Measurements from ENCODE around the gene MDM4.

DNA sequence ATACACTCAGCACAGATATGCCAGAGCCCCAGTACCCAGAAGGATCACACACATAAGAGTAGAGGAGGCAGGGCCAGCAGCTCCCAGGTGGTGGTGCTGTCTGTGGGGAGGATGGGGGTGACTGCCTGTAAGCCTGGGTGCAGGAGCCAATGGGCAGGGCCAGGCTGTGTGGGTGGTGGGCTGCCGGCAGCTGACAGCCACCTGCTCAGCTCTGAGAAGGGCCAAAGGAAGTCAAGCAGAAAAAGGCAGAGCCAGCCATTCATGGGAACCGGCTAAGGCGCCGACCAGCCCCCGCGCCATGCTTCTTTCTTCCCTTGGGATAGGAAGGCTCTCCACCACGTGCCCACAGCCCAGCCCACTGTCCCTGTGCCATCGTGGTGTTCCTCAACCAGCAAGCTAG lies 35.7 kb upstream of the MDM4 start:
- TF ChIP-seq, protein P1, sequence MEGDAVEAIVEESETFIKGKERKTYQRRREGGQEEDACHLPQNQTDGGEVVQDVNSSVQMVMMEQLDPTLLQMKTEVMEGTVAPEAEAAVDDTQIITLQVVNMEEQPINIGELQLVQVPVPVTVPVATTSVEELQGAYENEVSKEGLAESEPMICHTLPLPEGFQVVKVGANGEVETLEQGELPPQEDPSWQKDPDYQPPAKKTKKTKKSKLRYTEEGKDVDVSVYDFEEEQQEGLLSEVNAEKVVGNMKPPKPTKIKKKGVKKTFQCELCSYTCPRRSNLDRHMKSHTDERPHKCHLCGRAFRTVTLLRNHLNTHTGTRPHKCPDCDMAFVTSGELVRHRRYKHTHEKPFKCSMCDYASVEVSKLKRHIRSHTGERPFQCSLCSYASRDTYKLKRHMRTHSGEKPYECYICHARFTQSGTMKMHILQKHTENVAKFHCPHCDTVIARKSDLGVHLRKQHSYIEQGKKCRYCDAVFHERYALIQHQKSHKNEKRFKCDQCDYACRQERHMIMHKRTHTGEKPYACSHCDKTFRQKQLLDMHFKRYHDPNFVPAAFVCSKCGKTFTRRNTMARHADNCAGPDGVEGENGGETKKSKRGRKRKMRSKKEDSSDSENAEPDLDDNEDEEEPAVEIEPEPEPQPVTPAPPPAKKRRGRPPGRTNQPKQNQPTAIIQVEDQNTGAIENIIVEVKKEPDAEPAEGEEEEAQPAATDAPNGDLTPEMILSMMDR (IDR thresholded peaks at IDR 0.05) = no peak
- TF ChIP-seq, protein P2, sequence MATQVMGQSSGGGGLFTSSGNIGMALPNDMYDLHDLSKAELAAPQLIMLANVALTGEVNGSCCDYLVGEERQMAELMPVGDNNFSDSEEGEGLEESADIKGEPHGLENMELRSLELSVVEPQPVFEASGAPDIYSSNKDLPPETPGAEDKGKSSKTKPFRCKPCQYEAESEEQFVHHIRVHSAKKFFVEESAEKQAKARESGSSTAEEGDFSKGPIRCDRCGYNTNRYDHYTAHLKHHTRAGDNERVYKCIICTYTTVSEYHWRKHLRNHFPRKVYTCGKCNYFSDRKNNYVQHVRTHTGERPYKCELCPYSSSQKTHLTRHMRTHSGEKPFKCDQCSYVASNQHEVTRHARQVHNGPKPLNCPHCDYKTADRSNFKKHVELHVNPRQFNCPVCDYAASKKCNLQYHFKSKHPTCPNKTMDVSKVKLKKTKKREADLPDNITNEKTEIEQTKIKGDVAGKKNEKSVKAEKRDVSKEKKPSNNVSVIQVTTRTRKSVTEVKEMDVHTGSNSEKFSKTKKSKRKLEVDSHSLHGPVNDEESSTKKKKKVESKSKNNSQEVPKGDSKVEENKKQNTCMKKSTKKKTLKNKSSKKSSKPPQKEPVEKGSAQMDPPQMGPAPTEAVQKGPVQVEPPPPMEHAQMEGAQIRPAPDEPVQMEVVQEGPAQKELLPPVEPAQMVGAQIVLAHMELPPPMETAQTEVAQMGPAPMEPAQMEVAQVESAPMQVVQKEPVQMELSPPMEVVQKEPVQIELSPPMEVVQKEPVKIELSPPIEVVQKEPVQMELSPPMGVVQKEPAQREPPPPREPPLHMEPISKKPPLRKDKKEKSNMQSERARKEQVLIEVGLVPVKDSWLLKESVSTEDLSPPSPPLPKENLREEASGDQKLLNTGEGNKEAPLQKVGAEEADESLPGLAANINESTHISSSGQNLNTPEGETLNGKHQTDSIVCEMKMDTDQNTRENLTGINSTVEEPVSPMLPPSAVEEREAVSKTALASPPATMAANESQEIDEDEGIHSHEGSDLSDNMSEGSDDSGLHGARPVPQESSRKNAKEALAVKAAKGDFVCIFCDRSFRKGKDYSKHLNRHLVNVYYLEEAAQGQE (IDR thresholded peaks at IDR 0.05; ENCODE audit: insufficient read depth in 1 of 2, low read depth in 2 of 2, low read length in 1 of 2) = no peak
- TF ChIP-seq SIN3A (IDR thresholded peaks at IDR 0.05; ENCODE audit: borderline replicate concordance, insufficient read depth, low read depth, low read length) (no peak), POLR2AphosphoS5 (IDR thresholded peaks at IDR 0.05; ENCODE audit: low read depth, low read length) (no peak), TCF7L2 (IDR thresholded peaks at IDR 0.05; ENCODE audit: low read depth, low read length) (no peak)
